Measurements from ENCODE around the gene PRKN. TPM values are rescaled to one million over a fixed set of nuclear protein-coding genes. Genes with fewer than 3 reads are reported as not detected.

Gene PRKN
- total RNA-seq, 2 donors from 2014 or later: 3.3 to 4.8 TPM

DNA sequence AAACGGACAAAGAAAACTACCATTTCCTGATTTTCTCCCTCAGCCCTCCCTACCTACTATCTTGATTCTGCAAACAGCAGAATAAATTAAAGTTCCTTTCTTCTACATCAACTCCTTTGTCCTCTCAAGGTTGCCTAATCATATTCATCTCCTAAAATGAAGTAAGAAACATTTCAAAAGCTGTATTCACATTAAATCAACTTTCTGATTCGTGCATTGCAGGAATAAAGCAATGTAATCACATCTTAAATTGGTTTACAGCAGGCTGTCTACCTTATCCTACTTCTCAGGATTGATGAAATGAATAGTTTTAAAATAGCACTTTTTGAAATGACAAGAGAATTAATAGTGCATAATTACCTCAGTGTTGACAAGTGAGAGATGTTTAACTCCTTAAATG is 25.1 kb downstream of the PRKN start:
- Histone ChIP-seq H3K9me3 (ENCODE audit: control insufficient read depth, low read length) (no peaks in the 10 kb centered on the region), H3K27me3 (ENCODE audit: control insufficient read depth, insufficient read depth, low read length, poor library complexity, severe bottlenecking) (no peaks in the 10 kb centered on the region), H3K27ac (ENCODE audit: low read depth, low read length) (no peak overlapping the region), H3K9ac (ENCODE audit: extremely low read depth, low read length, poor library complexity, severe bottlenecking) (no peak overlapping the region), H3K4me3 (ENCODE audit: low read length) (no peak overlapping the region), H3K36me3 (ENCODE audit: control insufficient read depth, insufficient read depth, low read length) (no peaks in the 10 kb centered on the region), H3K4me1 (ENCODE audit: control insufficient read depth, insufficient read depth, low read length) (peaks cover 6% of the 10 kb centered on the region)
- TF ChIP-seq, protein P1, sequence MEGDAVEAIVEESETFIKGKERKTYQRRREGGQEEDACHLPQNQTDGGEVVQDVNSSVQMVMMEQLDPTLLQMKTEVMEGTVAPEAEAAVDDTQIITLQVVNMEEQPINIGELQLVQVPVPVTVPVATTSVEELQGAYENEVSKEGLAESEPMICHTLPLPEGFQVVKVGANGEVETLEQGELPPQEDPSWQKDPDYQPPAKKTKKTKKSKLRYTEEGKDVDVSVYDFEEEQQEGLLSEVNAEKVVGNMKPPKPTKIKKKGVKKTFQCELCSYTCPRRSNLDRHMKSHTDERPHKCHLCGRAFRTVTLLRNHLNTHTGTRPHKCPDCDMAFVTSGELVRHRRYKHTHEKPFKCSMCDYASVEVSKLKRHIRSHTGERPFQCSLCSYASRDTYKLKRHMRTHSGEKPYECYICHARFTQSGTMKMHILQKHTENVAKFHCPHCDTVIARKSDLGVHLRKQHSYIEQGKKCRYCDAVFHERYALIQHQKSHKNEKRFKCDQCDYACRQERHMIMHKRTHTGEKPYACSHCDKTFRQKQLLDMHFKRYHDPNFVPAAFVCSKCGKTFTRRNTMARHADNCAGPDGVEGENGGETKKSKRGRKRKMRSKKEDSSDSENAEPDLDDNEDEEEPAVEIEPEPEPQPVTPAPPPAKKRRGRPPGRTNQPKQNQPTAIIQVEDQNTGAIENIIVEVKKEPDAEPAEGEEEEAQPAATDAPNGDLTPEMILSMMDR (conservative IDR thresholded peaks at IDR 0.05): no peak
- Mint-ChIP-seq H3K27ac (no peak overlapping the region), H3K4me3 (no peak overlapping the region), H3K9me3 (no peaks in the 10 kb centered on the region), H3K36me3 (ENCODE audit: low read depth) (no peaks in the 10 kb centered on the region), H3K27me3 (ENCODE audit: insufficient read depth) (no peaks in the 10 kb centered on the region), H3K4me1 (peaks cover 28% of the 10 kb centered on the region)
- no peak for DNase-seq
- WGBS, 2 experiments (ENCODE audit: insufficient coverage in 1 of 2, insufficient read length in 1 of 2): 91 to 96% methylated on average over 1 to 2 of the region's 2 CpGs

DNA sequence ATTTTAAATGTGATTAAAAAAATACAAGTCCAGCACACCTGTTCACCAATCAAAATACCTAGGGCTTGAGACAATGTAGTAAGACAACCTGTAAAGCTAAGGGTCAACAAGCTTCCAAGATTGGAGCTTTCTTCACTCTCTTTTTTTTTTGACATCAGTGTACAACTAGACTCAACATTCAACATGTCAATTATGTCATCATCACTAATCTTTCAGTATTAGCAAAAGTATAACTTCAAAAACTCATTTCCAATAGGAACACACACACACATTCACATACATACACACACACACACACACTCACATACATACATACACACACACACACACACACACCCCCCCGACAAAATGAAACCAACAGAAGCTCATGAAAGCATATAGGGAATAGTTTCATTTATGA is 26.0 kb downstream of the PRKN start:
- Mint-ChIP-seq H3K4me1 (peaks cover 28% of the 10 kb centered on the region), H3K9me3 (no peaks in the 10 kb centered on the region), H3K27me3 (ENCODE audit: insufficient read depth) (no peaks in the 10 kb centered on the region), H3K36me3 (ENCODE audit: low read depth) (no peaks in the 10 kb centered on the region), H3K27ac (no peak overlapping the region), H3K4me3 (no peak overlapping the region)
- Histone ChIP-seq H3K9ac (ENCODE audit: extremely low read depth, low read length, poor library complexity, severe bottlenecking) (no peak overlapping the region), H3K4me1 (ENCODE audit: control insufficient read depth, insufficient read depth, low read length) (peaks cover 6% of the 10 kb centered on the region), H3K36me3 (ENCODE audit: control insufficient read depth, insufficient read depth, low read length) (no peaks in the 10 kb centered on the region), H3K4me3 (ENCODE audit: low read length) (no peak overlapping the region), H3K27ac (ENCODE audit: low read depth, low read length) (no peak overlapping the region), H3K27me3 (ENCODE audit: control insufficient read depth, insufficient read depth, low read length, poor library complexity, severe bottlenecking) (no peaks in the 10 kb centered on the region), H3K9me3 (ENCODE audit: control insufficient read depth, low read length) (no peaks in the 10 kb centered on the region)
- TF ChIP-seq, protein P1 (conservative IDR thresholded peaks at IDR 0.05): no peak
- DNase-seq: no peak
- WGBS, 2 experiments (ENCODE audit: insufficient coverage in 1 of 2, insufficient read length in 1 of 2): no CpG with 5 or more reads among the region's 1 CpG

DNA sequence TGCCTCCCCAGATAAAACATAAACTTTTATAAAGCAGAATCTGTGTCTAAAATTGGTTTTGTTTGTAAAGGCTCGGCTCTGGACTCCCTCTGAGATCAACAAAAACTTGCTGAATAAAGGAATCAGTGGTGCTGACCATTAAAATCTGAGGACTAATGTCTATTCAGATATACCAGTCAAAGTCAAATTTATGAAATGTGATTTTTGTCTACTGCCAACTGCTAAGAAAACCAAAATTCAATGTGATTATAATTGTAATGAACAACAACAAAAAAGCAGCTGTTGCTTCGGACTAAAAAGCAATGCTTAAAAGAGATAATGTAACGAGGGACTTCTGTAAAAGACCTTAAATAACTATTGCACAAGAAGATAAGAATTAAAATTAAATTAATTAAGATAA is 26.6 kb downstream of the PRKN start:
- 89% methylated on average over 3 of the region's 3 CpGs; no CpG with 5 or more reads in 1 of the 2 experiments for WGBS, 2 experiments (ENCODE audit: insufficient coverage in 1 of 2, insufficient read length in 1 of 2)
- DNase-seq: no peak

More for the DNA sequence above, 26.6 kb downstream of the PRKN start:
- H3K9ac ChIP-seq (ENCODE audit: extremely low read depth, low read length, poor library complexity, severe bottlenecking): no peak overlapping the region
- peaks cover 25% of the 10 kb centered on the region for H3K4me1 Mint-ChIP-seq
- no peaks in the 10 kb centered on the region for H3K36me3 Mint-ChIP-seq (ENCODE audit: low read depth)
- no peak overlapping the region for H3K4me3 ChIP-seq (ENCODE audit: low read length)
- no peak overlapping the region for H3K27ac ChIP-seq (ENCODE audit: low read depth, low read length)
- no peaks in the 10 kb centered on the region for H3K27me3 ChIP-seq (ENCODE audit: control insufficient read depth, insufficient read depth, low read length, poor library complexity, severe bottlenecking)
- H3K27me3 Mint-ChIP-seq (ENCODE audit: insufficient read depth): no peaks in the 10 kb centered on the region
- TF ChIP-seq, protein P1 (conservative IDR thresholded peaks at IDR 0.05): no peak
- no peaks in the 10 kb centered on the region for H3K9me3 Mint-ChIP-seq
- H3K4me1 ChIP-seq (ENCODE audit: control insufficient read depth, insufficient read depth, low read length): peaks cover 6% of the 10 kb centered on the region
- no peaks in the 10 kb centered on the region for H3K36me3 ChIP-seq (ENCODE audit: control insufficient read depth, insufficient read depth, low read length)
- no peak overlapping the region for H3K27ac Mint-ChIP-seq
- no peak overlapping the region for H3K4me3 Mint-ChIP-seq
- H3K9me3 ChIP-seq (ENCODE audit: control insufficient read depth, low read length): no peaks in the 10 kb centered on the region

Measured in endodermal cell (in vitro differentiated cells).